ENCODE results near the gene AASDH.

The AASDH gene

DNA sequence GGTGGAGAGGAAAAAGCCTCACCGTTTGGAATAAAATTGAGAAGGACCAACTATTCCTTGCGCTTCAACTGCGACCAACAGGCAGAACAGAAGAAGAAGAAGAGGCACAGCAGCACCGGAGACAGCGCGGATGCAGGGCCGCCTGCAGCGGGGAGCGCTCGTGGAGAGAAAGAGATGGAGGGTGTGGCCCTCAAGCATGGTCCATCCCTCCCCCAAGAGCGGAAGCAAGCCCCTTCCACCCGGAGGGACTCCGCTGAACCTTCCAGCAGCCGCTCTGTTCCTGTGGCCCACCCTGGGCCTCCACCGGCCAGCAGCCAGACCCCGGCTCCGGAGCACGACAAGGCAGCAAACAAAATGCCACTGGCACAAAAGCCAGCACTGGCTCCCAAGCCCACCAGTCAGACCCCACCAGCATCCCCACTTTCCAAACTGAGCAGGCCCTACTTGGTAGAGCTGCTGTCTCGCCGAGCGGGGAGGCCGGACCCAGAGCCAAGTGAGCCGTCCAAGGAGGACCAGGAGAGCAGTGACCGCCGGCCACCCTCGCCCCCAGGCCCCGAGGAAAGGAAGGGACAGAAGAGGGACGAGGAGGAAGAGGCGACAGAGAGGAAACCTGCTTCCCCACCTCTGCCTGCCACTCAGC is 71.2 kb downstream of the AASDH start:
- DNase-seq: no peak

DNA sequence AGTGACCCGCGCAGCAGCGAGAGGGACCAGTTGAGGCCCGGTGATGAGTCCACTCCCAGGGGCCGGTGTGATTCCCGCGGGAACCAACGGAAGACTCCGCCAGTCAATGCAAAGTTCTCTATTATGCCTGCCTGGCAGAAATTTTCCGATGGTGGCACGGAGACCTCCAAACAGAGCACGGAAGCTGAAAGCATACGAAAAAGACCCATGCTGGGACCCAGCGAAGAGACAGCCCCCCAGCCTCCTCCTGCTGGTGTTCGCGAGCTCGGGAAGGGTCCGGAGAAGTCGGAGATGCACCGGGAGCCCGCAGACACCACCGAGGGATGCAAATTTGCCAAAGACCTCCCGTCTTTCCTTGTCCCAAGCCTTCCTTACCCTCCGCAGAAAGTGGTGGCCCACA is 71.7 kb downstream of the AASDH start:
- DNase-seq: no peak

DNA sequence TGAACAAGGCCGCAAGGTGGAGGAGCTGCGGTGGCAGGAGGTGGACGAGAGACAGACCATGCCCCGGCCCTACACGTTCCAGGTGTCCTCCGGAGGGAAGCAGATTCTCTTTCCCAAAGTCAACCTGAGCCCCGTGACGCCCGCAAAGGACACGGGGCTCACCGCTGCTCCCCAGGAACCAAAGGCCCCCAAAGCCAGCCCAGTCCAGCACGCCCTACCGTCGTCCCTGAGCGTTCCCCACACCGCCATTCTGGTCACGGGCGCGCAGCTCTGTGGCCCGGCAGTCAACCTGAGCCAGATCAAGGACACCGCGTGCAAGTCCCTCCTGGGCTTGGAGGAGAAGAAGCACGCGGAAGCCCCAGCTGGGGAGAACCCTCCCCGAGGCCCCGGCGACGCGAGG is 72.2 kb downstream of the AASDH start:
- DNase-seq: no peak

DNA sequence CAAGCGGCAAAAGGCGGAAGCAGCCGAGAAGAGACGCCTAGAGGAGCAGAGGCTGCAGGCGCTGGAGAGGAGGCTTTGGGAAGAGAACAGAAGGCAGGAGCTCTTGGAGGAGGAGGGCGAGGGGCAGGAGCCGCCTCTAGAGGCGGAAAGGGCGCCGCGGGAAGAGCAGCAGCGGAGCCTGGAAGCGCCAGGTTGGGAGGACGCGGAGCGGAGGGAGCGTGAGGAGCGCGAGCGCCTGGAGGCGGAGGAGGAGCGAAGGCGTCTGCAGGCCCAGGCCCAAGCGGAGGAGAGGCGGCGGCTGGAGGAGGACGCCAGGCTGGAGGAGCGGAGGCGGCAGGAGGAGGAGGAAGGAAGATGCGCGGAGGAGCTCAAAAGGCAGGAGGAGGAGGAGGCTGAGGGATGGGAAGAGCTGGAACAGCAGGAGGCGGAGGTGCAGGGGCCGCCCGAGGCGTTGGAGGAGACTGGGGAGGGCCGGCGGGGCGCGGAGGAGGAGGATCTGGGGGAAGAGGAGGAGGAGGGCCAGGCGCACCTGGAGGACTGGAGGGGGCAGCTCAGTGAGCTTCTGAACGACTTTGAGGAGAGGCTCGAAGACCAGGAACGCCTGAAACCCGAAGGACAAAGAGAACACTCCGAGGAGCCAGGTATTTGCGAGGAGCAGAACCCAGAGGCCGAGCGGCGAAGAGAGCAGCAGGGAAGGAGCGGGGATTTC is 72.9 kb downstream of the AASDH start:
- DNase-seq: no peak

DNA sequence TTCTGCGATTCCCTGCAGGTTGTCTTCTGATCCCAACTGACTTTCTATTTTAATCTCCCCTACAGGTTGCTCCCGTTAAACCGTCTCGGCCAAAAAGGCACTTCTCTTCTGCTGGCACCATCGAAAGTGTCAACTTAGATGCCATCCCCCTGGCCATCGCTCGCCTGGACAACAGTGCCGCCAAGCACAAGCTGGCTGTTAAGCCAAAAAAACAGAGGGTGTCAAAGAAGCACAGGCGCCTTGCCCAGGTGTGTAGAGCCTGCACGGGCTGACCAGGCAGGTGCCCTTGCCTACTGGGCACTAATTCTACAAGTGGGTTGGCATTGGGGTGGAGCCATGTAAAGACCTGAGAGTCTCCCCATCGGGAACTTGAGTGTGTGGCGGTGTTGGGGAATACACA is 74.2 kb downstream of the AASDH start:
- DNase-seq: no peak

DNA sequence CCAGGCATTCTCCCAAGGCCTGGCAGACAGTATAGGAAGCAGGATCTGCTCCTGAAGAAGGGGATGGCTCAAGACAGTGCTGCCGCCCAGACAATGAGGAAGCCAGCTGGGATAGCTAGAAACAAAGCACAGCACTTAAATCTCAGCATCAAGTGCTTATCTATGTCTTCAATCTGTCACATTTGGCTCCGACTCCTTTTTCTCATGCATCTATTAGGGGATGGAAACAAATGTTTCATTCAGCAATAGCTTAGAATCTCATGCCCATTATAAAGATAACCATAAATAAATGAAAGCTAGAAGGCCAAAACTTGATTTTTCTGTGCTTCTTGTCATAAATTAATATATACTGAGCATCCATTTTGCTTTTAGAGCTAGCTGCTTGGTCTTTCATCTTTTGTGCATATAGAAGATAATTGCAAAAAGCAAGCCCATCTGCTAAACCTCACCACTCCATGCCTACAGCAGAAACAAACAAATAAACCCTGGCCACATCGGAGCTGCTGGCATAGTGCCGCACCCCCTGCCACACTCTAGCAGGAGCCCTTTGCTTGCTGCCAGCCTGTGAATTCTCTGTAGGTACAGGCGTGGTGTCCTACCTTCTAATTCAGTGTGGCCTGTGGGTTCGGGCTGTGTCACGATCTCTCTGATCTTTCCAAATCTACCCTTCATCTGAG is 75.9 kb downstream of the AASDH start:
- no peak for DNase-seq

DNA sequence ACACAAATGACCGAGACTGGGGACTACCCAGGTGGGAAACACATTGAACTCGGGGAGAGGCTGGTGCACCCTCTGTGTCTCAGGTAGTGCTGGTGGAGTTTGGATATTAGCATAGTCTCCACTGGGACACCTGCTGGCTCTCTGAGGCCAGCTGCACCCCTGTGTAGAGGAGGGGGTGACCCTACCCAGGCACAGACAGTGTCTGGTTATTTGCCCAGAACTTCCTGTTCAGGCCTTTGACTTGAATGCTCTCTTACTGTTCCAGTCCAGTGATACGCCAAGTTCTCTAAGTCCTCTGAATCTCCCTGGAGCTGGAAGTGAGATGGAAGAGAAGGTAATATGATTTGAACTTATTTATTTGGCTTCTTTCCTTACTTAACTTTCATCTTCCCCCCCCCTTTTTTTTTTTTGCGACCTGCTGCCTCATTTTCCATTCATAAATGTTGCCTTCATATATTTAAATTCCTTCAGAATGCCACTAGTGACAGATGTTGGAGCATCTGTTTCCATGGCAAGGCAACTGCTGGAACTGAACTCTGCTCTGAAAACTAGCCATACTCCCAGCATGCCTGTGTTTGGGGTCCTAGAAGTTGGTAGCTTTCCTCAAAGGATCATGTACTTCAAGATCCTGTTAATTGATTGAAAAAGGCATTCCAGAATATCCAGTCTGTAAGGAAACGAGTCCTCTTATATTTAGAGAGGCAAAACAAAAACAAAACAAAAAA is 76.7 kb downstream of the AASDH start:
- DNase-seq: no peak

DNA sequence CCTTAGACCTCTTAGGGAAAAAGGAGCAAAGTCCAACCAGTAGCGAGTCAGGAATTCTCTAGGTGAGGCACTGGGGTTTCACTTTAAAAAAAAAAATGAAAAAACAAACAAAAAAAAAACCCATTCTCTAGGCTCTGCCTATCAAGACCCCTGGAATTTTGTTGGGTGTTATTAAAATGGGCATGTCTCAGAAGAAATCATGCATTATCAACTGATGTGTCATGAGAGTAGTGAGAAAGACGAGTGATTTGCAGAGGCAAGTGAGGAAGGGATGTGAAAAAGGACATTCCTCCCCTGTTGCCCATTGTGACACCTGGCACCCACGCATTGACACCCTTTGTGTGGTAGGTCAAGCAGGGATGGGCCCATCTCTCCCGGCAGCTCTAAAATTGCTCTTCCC is 78.9 kb downstream of the AASDH start:
- no peak for DNase-seq

DNA sequence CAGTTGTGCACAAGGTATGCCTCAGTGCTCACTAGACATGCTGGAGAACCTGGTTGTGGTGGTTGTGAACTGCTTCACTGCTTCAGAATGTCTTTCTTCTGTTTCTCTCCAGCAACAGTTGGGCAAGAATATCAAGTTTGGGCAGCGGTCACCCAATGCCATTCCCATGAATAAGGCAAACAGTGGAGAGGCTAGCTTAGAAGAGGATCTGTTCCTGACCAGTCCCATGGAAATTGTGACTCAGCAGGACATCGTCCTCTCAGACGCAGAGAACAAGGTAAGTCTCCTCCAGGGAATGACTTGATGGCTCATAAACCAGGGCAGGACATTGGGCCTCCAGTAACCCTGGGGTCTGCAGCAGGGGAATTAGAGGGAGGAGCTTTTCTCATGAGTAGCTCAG is 79.9 kb downstream of the AASDH start:
- DNase-seq: no peak

DNA sequence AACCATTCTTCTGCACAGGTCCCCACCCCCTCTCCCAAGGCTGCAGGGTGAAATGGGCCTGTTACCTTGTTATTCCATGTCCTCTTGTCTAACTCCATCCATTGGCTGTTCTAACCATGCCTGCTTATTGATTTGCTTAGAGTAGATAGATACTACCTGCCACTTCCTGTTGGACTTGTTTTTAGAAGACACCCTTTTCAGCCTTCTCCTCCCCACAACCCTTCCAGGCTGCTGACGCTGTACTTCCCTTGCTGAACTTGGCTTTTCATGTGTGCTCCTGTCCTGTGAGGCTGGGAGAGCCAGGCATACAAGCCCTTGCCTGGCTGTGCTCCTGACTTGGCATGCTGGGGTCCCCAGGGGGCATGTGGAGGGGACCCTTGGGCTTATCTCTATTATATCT is 81.9 kb downstream of the AASDH start:
- no peak for DNase-seq

DNA sequence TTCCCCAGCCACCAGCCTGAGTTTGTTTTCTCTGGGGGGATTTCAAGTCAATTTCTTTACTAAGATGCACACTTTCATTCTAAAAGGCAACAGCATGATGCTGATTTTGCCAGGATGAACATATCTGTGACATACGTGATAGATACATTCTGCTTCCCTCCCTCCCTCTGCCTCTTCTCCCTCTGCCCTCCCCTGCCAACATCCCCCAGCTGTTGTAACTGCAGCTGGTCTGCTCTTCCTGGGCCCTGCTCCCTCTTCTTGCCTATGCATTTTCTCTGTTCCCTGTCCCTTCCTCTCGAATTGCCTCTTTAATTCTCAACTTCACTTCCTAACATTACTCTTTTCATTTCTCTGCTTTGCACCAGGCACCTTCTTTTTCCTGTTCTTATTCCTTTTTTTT is 83.4 kb downstream of the AASDH start:
- no peak for DNase-seq

DNA sequence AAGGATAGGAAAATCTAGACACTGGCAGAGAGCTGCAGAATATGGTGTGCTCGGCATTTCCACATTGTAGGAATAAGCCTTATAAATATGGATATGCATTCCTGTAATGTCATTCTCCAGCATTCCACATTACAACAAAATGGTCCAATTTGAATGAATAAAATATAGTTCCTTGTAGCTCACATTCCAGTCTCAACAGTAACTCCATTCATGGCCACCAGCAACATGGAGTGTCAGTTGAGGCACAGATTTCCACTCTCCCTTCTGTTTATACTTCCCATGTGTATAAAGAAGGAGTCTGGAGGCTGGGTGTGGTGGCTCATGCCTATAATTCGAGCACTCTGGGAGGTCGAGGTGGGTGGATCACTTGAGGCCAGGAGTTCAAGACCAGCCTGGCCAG is 84.5 kb downstream of the AASDH start:
- no peak for DNase-seq

DNA sequence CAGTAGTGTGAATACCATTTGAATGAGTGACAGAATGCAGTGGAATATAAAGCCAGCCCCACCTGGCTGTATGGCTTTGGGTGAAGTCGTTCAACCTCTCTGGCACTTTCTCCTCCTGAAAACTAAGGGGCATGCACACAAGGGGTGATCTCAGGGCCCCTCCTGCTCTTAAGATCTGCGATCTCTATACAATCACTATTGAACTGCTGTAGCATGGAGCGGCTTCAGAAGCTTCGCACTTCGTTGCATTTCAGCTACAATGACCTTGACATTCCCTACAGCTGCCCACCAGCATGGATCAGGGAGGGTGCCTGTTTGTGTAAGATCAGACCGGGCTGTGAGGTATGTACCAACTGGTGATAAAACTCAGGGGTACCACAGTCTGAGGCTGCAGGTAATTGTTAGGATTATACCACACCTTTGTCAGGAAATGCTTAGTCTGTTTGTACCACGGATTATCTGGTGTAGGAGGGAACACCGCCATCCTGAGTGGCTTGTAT is 85.2 kb downstream of the AASDH start:
- DNase-seq: no peak

DNA sequence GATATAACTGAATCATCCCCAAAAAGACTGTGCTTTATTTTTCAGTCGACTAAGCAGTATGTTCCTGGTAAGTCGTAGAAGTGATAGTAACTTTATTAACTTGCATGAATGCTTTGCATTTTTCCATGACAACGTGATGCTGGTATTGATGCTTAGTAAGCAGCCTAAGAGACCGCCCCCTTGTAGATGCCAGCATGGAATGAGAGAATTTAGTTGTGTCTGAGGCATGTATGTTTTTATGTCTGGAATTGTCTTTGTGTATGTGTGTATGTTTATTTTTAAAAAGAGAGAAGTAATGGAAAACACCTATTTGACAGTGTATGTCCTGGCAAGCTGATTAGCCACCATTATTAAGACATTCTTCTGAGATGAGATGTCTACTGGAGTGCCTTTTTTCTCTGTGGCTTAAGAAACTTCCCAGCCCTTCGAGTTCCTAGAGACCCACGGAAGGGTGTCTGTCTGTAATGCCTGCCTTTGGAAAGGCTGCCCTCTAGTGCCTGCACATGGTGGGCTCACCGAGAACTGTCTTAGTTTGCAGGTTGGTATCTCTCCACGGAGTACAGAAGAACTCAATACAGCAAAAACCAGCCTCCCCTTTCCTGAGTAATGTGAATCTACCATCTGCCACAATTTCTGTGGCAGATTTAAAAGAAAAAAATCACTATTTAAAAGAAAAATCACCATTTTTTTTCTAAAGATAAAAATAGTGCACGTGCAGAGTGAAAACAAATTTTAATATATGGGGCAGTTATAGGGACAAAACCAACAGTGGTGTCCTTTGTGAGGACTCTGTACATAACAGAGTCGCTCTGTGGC is 85.9 kb downstream of the AASDH start:
- peak; percentile 15 for DNase-seq

DNA sequence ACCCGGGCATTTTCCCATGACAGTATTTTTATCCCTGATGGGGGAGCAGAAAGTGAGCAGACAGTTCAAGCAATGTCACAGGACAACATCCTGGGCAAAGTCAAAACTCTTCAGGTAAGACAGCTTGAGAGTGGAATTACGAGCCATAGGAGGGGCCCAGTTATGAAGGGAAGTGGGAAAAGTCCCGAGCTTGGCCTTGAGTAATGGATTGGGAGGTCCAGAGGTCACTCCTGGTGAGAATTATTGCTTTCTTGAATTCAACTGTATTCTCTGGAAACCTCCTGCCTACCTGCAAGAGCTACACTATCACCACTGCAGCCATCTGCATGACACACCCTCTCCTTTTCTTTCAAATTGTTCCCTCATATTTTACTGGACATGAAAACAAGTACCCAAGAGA is 89.1 kb downstream of the AASDH start:
- DNase-seq: no peak

DNA sequence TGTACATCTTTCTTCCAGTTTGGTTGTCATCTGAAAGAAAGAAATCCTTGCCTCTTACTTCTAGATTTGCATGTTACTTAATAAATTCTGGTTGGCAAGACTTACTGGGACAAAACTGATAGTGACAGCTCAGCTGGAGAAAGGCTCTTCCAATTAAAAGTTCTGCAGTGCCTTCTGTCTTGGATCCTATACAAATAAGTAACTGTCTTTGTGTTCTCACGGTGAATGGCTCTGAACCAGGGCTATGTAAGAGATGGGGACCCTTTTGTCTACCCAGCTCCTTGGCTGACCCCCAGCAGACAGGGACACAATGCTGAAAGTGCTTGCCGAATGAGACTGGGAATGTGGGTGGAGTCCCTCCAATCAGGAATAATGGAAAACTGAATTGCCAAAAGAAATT is 89.5 kb downstream of the AASDH start:
- DNase-seq: no peak

DNA sequence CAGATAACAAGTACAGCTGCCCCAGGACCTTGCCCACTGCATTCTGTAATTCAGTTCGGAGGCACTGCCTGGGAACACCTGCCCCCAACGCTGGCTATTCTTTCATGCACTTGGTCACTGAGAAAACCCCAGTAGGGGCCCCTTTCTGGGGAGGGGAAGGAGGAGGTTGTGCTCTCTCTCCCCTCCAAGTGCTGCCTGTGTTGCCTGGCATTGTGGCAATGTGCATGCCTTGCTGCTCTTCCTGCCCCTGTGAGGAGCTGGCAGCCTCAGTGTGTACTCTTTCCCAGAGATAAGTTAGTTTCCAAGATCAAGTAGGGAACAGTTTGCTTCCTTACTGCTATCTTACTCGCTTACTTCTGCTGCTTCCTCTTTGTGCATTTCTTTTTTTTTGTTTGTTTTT is 90.8 kb downstream of the AASDH start:
- no peak for DNase-seq

DNA sequence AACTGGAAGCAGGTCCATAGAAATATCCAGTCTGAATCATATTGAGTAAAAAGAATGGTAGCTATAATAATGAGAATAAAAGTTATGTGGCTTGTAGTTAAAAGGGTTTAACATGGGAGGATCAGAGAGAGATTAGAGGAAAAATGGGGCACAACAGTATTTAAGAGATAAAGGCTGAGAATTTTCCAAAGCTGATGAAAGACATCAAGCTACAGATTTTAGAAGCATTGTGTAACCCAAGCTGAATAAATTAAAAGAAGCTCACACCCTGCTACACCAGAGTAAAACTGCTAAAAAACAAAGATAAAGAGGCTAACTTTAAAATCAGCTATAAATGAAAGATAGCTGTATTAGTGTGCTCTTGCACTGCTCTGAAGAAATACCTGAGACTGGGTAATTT is 94.2 kb downstream of the AASDH start:
- no peak for DNase-seq

DNA sequence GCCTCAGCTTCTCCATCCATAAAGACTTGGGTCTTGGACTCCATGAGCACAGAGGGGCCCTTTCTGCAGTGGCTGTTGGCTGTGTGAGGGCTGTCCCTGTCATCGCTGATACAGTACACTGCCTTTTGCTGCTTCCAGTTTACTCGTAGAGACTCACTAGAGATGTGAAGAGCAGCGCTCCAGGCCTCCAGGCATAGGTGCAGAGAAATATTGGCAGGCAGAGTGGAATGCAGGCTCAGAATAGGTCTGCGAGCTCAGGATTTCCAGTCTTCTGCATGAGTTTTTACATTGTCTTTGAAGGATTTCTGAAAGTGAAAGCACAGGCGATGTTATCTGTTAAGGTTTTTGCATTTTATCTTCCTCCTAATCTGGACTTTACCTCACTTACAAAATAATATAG is 97.4 kb downstream of the AASDH start:
- DNase-seq: no peak

DNA sequence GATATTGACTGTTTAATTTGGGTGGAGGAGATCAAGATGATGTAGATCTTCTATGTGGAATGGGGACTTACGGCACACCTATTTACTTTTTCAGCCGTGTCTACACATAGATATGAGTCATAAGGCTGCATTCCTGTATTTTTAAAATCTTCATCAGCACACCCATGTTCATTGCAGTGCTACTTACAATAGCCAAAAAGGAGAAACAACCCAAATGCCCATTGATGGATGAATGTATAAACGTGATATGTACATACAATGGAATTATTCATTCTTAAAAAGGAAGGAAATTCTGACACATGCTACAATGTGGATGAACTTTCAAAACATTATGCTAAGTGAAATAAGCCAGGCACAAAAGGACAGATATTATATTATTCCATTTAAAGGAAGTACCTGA is 98.6 kb downstream of the AASDH start:
- DNase-seq: no peak
